K562 (cell line): ENCODE results near the gene NYNRIN. TPM values are rescaled to one million over a fixed set of nuclear protein-coding genes. Genes with fewer than 3 reads are reported as not detected.

Source experiments
- ATAC-seq: fragments of 200-7000 bp; cut with Tn5 transposase; 3 replicates; pipeline ENCODE4 v1.9.1; 2020; ENCODE audit warnings: moderate library complexity
- BruUV-seq: library from RNA; stranded (reverse); fragments of 400-500 nt; replicated peaks from 2 replicates; lab custom pipeline; 2021; lab: Mats Ljungman, UMichigan
- CTCF ChIA-PET: fragments of 300-600 bp; formaldehyde crosslinking; extraction: SDS; loops from one replicate; lab custom pipeline; 2021; ENCODE audit warnings: low intra/inter-chr PET ratio; lab: Yijun Ruan, JAX
- POLR2A ChIA-PET: fragments of 300-600, 350-650 bp; sonication (Branson Sonifier 250); formaldehyde crosslinking; extraction: SDS; loops from one replicate; lab custom pipeline; 2021; ENCODE audit warnings: antibody characterized with exemption, inconsistent platforms; lab: Yijun Ruan, JAX
- DNase-seq, 4 experiments: peaks; one replicate each; pipeline versions ENCODE4 v3.0.0 to v3.0.0-alpha.2; 2011 to 2018; ENCODE audit warnings: low spot score in 3 of 4, mixed read lengths in 3 of 4; ENCODE audit errors: extremely low read depth in 1 of 4
- FAIRE-seq: peaks from 2 replicates; lab custom pipeline; 2011; peaks lifted over from hg19 to GRCh38; lab: Jason Lieb, UNC
- H2AFZ ChIP-seq: 2 replicates; pipeline ENCODE4 v1.6.0; 2011; ENCODE audit warnings: low read depth, low read length, control low read depth, inconsistent platforms
- H3K27ac ChIP-seq: fragments of 200-600 bp; 3 replicates; pipeline ENCODE4 v1.8.0; 2011; ENCODE audit warnings: low read depth, mild to moderate bottlenecking, control low read depth, inconsistent platforms, low read length, moderate library complexity, mixed read lengths; ENCODE audit errors: extremely low read depth
- H3K27me3 ChIP-seq, 2 experiments: fragments of 300-600 bp in 1 of 2; 2 replicates in 1 of 2; 3 replicates in 1 of 2; pipeline versions ENCODE4 v1.6.0 to v1.8.0; 2011; ENCODE audit warnings: inconsistent platforms in 2 of 2, low read length in 2 of 2, mild to moderate bottlenecking in 1 of 2, mixed read lengths in 1 of 2, moderate library complexity in 1 of 2; ENCODE audit not compliant: control insufficient read depth in 2 of 2, insufficient read depth in 2 of 2
- H3K36me3 ChIP-seq: fragments of 300-600 bp; 3 replicates; pipeline ENCODE4 v1.8.0; 2011; ENCODE audit warnings: mild to moderate bottlenecking, low read length, inconsistent platforms; ENCODE audit not compliant: control insufficient read depth, insufficient read depth
- H3K4me1 ChIP-seq, 2 experiments: fragments of 200-600 bp in 1 of 2; replicated peaks in 1 of 2; 2 replicates in 1 of 2; 3 replicates in 1 of 2; pipeline versions ENCODE4 v1.5.1 to v1.8.0; 2011; ENCODE audit warnings: inconsistent platforms in 2 of 2, low read length in 2 of 2, mild to moderate bottlenecking in 1 of 2, mixed read lengths in 1 of 2, moderate library complexity in 1 of 2; ENCODE audit not compliant: control insufficient read depth in 2 of 2, insufficient read depth in 2 of 2
- H3K4me2 ChIP-seq: 2 replicates; pipeline ENCODE4 v1.6.1; 2011; ENCODE audit warnings: low read length, control low read depth, inconsistent platforms, mixed read lengths; ENCODE audit not compliant: insufficient read depth
- H3K4me3 ChIP-seq: fragments of 200-600 bp; sonication (generic), shearing (Covaris generic); 2 replicates; pipeline ENCODE4 v1.5.1; 2016; ENCODE audit warnings: control low read depth, inconsistent platforms
- H3K79me2 ChIP-seq: fragments of 200-600 bp; 3 replicates; pipeline ENCODE4 v1.8.0; 2011; ENCODE audit warnings: low read length, inconsistent platforms; ENCODE audit not compliant: control insufficient read depth, insufficient read depth
- H3K9ac ChIP-seq, 2 experiments: 2 replicates each; pipeline versions ENCODE4 v1.6.0 to v1.6.1; 2011; ENCODE audit warnings: low read depth in 2 of 2, low read length in 2 of 2, control low read depth in 1 of 2, inconsistent platforms in 1 of 2, mild to moderate bottlenecking in 1 of 2, mixed read lengths in 1 of 2; ENCODE audit not compliant: insufficient read depth in 1 of 2
- H3K9me1 ChIP-seq: one replicate; pipeline ENCODE4 v1.6.0; 2011; ENCODE audit warnings: inconsistent platforms, mild to moderate bottlenecking, low read length, moderate library complexity; ENCODE audit not compliant: control insufficient read depth, insufficient read depth
- H3K9me3 ChIP-seq: replicated peaks from 2 replicates; pipeline ENCODE4 v1.5.1; 2011; ENCODE audit warnings: low read depth, low read length, inconsistent platforms; ENCODE audit not compliant: control insufficient read depth, insufficient read depth
- H4K20me1 ChIP-seq: replicated peaks from 2 replicates; pipeline ENCODE4 v1.6.1; 2011; ENCODE audit warnings: low read length, inconsistent platforms, mixed read lengths; ENCODE audit not compliant: control insufficient read depth, insufficient read depth
- HDAC6 ChIP-seq: IDR thresholded peaks from 2 replicates; pipeline ENCODE4 v1.6.1; 2012; ENCODE audit warnings: low read depth, mild to moderate bottlenecking, control low read depth, inconsistent platforms, low read length, moderate library complexity
- KDM1A ChIP-seq, 2 experiments: fragments of 450-650 bp; IDR thresholded peaks; 2 replicates each; pipeline ENCODE4 v1.6.1; 2016; ENCODE audit warnings: mild to moderate bottlenecking in 2 of 2
- LARP7 ChIP-seq: fragments of 450-650 bp; IDR thresholded peaks from 2 replicates; pipeline ENCODE4 v1.6.1; 2016
- PRPF4 ChIP-seq: fragments of 200-400 bp; formaldehyde crosslinking; IDR thresholded peaks from one replicate; pipeline ENCODE4 v1.6.1; 2017; ENCODE audit warnings: low read length, low read depth, mild to moderate bottlenecking; ENCODE audit not compliant: insufficient read depth, poor library complexity, severe bottlenecking
- SIRT6 ChIP-seq: IDR thresholded peaks from one replicate; pipeline ENCODE4 v1.6.1; 2012; ENCODE audit warnings: low read depth, mild to moderate bottlenecking, control low read depth, inconsistent platforms, low read length, moderate library complexity
- SLC30A9 ChIP-seq: fragments of 250-450 bp; sonication (Bioruptor Pico); IDR thresholded peaks from 2 replicates; pipeline ENCODE4 v1.8.0; 2022; ENCODE audit warnings: mild to moderate bottlenecking, moderate library complexity
- SNIP1 ChIP-seq: fragments of 450-650 bp; IDR thresholded peaks from 2 replicates; pipeline ENCODE4 v1.7.1; 2017; ENCODE audit warnings: low read depth, mild to moderate bottlenecking
- ZNF282 ChIP-seq: sonication (generic); formaldehyde crosslinking; IDR thresholded peaks from 2 replicates; pipeline ENCODE4 v1.8.1; 2023; ENCODE audit warnings: missing genetic modification reagents
- ZNF584 ChIP-seq: fragments of 200-800 bp; sonication (Bioruptor generic); IDR thresholded peaks from 2 replicates; pipeline ENCODE4 v1.6.1; 2016; ENCODE audit warnings: low read depth, mild to moderate bottlenecking, missing genetic modification characterization, missing compliant biosample characterization
- WGBS: fragments of 100-300 bp; shearing (Covaris generic); methylation state at CpG from one replicate; pipeline ENCODE4 v1.1.6; 2016; ENCODE audit warnings: low coverage, mixed read lengths; ENCODE audit not compliant: insufficient coverage; ENCODE audit errors: missing lambda C conversion rate; 5-methylcytosine and 5-hydroxymethylcytosine counted together
- in situ Hi-C: fragments of 300-500 bp; cut with MboI; formaldehyde crosslinking; loops from 4 replicates; pipeline ENCODE4 v1.15.0; 2018; ENCODE audit warnings: inconsistent platforms, mixed read lengths
- intact Hi-C: fragments of 100-400 bp; cut with micrococcal nuclease; formaldehyde crosslinking; loops from 2 replicates; pipeline ENCODE4 v1.14.2; 2022
- polyA plus RNA-seq, 8 experiments: library from polyadenylated mRNA; depleted of rRNA in 4 of 8; stranded (reverse) in 5 of 8; unstranded in 3 of 8; fragments of >200 nt; fragmentation: Nextera tagmentation in 2 of 8; fragmentation: Illumina TruSeq in 1 of 8; extraction: Ambion mirVana in 2 of 8; extraction: Trizol in 1 of 8; gene quantifications; 2 replicates each; pipeline versions ENCODE4 v1.2.1 to v1.2.3, GENCODE V29; 2011 to 2014; ENCODE audit warnings: inconsistent platforms in 1 of 8, missing spikeins in 1 of 8
- total RNA-seq, 7 experiments: library from RNA; depleted of rRNA in 6 of 7; stranded (reverse); fragments of >200 nt in 6 of 7; fragmentation: Illumina TruSeq in 2 of 7; extraction: Trizol in 2 of 7; gene quantifications; 2 replicates each; pipeline versions ENCODE4 v1.2.1 to v1.2.3, GENCODE V29; 2011 to 2021; ENCODE audit warnings: low replicate concordance in 1 of 7
- TF ChIP-seq, protein P1 (sequence below): fragments of 250-450 bp; sonication (Bioruptor Pico); IDR thresholded peaks from 2 replicates; pipeline ENCODE4 v1.4.0; 2020
- TF ChIP-seq, protein P2 (sequence below): IDR thresholded peaks from 2 replicates; pipeline ENCODE4 v1.6.1; 2014; ENCODE audit warnings: antibody characterized with exemption
- TF ChIP-seq, protein P3 (sequence below), 3 experiments: fragments of 200-800 bp in 1 of 3; fragments of 250-450 bp in 1 of 3; fragments of 450-650 bp in 1 of 3; sonication (Bioruptor Pico) in 1 of 3; sonication (Bioruptor generic) in 1 of 3; formaldehyde crosslinking in 1 of 3; IDR thresholded peaks; 2 replicates each; pipeline versions ENCODE4 v1.6.1 to v1.8.0; 2016 to 2022; ENCODE audit warnings: mild to moderate bottlenecking in 2 of 3, missing genetic modification characterization in 2 of 3, missing compliant biosample characterization in 1 of 3, moderate library complexity in 1 of 3

NYNRIN gene
- total and polyA plus RNA-seq, 9 of the 15 experiments (the other 6 are each of a cell fraction or from before 2014, with no cell fraction given) = 0.04 to 1.2 (median 0.28) TPM

DNA sequence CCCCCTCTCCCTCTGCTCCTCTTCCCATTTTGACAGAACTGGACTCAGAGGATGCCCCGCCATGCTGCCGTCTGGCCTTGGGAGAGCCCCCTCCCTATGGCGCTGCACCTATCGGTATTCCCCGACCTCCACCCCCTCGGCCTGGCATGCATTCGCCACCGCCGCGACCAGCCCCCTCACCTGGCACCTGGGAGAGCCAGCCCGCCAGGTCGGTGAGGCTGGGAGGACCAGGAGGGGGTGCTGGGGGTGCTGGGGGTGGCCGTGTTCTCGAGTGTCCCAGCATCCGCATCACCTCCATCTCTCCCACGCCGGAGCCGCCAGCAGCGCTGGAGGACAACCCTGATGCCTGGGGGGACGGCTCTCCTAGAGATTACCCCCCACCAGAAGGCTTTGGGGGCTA lies 29.3 kb upstream of the NYNRIN start:
- no peak overlapping the region for H3K27ac ChIP-seq
- FAIRE-seq = no peak
- H3K4me2 ChIP-seq = no peak overlapping the region
- WGBS = no CpG with 5 or more reads among the region's 20 CpGs
- no peaks in the 10 kb centered on the region for H3K9me3 ChIP-seq
- no peaks in the 10 kb centered on the region for H4K20me1 ChIP-seq
- no peaks in the 10 kb centered on the region for H3K36me3 ChIP-seq
- H3K4me1 ChIP-seq = peaks cover 12 to 49% of the 10 kb centered on the region in 2 experiments; a peak in 4 of 5 replicates
- no peak for DNase-seq
- no peak overlapping the region for H3K9ac ChIP-seq
- ChIA-PET CTCF (no interaction called here), POLR2A (interaction anchor here (1.7 kb wide), 1 partner anchor 10 kb away, joined by 6 read pairs; no protein-coding TSS in a partner anchor)
- BruUV-seq = no TSS peak
- no peak overlapping the region for H3K4me3 ChIP-seq
- no peaks in the 10 kb centered on the region for H3K27me3 ChIP-seq
- H2AFZ ChIP-seq = no peak overlapping the region; the same call in 1 of the 2 replicates
- in situ Hi-C loops (no loop called here), intact Hi-C loops (loop anchor here (5.0 kb wide), 1 partner anchor 37 kb away; no protein-coding TSS in a partner anchor)
- no peaks in the 10 kb centered on the region for H3K79me2 ChIP-seq
- no peaks in the 10 kb centered on the region for H3K9me1 ChIP-seq
- no peak for ATAC-seq
- TF ChIP-seq, protein P1, sequence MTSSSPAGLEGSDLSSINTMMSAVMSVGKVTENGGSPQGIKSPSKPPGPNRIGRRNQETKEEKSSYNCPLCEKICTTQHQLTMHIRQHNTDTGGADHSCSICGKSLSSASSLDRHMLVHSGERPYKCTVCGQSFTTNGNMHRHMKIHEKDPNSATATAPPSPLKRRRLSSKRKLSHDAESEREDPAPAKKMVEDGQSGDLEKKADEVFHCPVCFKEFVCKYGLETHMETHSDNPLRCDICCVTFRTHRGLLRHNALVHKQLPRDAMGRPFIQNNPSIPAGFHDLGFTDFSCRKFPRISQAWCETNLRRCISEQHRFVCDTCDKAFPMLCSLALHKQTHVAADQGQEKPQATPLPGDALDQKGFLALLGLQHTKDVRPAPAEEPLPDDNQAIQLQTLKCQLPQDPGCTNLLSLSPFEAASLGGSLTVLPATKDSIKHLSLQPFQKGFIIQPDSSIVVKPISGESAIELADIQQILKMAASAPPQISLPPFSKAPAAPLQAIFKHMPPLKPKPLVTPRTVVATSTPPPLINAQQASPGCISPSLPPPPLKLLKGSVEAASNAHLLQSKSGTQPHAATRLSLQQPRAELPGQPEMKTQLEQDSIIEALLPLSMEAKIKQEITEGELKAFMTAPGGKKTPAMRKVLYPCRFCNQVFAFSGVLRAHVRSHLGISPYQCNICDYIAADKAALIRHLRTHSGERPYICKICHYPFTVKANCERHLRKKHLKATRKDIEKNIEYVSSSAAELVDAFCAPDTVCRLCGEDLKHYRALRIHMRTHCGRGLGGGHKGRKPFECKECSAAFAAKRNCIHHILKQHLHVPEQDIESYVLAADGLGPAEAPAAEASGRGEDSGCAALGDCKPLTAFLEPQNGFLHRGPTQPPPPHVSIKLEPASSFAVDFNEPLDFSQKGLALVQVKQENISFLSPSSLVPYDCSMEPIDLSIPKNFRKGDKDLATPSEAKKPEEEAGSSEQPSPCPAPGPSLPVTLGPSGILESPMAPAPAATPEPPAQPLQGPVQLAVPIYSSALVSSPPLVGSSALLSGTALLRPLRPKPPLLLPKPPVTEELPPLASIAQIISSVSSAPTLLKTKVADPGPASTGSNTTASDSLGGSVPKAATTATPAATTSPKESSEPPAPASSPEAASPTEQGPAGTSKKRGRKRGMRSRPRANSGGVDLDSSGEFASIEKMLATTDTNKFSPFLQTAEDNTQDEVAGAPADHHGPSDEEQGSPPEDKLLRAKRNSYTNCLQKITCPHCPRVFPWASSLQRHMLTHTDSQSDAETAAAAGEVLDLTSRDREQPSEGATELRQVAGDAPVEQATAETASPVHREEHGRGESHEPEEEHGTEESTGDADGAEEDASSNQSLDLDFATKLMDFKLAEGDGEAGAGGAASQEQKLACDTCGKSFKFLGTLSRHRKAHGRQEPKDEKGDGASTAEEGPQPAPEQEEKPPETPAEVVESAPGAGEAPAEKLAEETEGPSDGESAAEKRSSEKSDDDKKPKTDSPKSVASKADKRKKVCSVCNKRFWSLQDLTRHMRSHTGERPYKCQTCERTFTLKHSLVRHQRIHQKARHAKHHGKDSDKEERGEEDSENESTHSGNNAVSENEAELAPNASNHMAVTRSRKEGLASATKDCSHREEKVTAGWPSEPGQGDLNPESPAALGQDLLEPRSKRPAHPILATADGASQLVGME = no peak
- no peak for TF ChIP-seq ZNF584
- no peak for TF ChIP-seq ZNF282
- TF ChIP-seq, protein P2, sequence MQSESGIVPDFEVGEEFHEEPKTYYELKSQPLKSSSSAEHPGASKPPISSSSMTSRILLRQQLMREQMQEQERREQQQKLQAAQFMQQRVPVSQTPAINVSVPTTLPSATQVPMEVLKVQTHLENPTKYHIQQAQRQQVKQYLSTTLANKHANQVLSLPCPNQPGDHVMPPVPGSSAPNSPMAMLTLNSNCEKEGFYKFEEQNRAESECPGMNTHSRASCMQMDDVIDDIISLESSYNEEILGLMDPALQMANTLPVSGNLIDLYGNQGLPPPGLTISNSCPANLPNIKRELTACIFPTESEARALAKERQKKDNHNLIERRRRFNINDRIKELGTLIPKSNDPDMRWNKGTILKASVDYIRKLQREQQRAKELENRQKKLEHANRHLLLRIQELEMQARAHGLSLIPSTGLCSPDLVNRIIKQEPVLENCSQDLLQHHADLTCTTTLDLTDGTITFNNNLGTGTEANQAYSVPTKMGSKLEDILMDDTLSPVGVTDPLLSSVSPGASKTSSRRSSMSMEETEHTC = no peak
- TF ChIP-seq PRPF4 = no peak
- TF ChIP-seq SNIP1 = no peak
- no peak for TF ChIP-seq SLC30A9 (CRISPR knock-in tag)
- no peak for TF ChIP-seq LARP7
- TF ChIP-seq HDAC6 = no peak
- TF ChIP-seq, protein P3, sequence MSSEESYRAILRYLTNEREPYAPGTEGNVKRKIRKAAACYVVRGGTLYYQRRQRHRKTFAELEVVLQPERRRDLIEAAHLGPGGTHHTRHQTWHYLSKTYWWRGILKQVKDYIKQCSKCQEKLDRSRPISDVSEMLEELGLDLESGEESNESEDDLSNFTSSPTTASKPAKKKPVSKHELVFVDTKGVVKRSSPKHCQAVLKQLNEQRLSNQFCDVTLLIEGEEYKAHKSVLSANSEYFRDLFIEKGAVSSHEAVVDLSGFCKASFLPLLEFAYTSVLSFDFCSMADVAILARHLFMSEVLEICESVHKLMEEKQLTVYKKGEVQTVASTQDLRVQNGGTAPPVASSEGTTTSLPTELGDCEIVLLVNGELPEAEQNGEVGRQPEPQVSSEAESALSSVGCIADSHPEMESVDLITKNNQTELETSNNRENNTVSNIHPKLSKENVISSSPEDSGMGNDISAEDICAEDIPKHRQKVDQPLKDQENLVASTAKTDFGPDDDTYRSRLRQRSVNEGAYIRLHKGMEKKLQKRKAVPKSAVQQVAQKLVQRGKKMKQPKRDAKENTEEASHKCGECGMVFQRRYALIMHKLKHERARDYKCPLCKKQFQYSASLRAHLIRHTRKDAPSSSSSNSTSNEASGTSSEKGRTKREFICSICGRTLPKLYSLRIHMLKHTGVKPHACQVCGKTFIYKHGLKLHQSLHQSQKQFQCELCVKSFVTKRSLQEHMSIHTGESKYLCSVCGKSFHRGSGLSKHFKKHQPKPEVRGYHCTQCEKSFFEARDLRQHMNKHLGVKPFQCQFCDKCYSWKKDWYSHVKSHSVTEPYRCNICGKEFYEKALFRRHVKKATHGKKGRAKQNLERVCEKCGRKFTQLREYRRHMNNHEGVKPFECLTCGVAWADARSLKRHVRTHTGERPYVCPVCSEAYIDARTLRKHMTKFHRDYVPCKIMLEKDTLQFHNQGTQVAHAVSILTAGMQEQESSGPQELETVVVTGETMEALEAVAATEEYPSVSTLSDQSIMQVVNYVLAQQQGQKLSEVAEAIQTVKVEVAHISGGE (CRISPR knock-in tag; IDR thresholded peaks at IDR 0.05) = no peak
- no peak for TF ChIP-seq KDM1A (IDR thresholded peaks at IDR 0.05)
- TF ChIP-seq SIRT6 = no peak
